ENCODE measurements around the gene UQCC5. TPM values are rescaled to one million over a fixed set of nuclear protein-coding genes. Genes with fewer than 3 reads are reported as not detected.

Gene UQCC5
- total and polyA plus RNA-seq, 2 donors (not counting 3 experiments of a cell fraction or from before 2014, with no cell fraction given) = 9.9 to 22.6 TPM

- Histone ChIP-seq H3K79me2 (ENCODE audit: control insufficient read depth, insufficient read depth, low read length) (no peaks in the 10 kb centered on the region), H3K27ac (ENCODE audit: insufficient read depth, low read depth, low read length) (no peak overlapping the region), H3K4me3 (replicated peaks in 1 of 3; ENCODE audit: insufficient read depth in 1 of 3, low read depth in 1 of 3, low read length in 3 of 3) (no peak overlapping the region), H3K9me1 (replicated peaks; ENCODE audit: control insufficient read depth, extremely low read depth, insufficient read depth, low read length) (no peaks in the 10 kb centered on the region), H3K9ac (replicated peaks; ENCODE audit: extremely low read depth, insufficient read depth, low read length) (no peak overlapping the region), H3K4me2 (ENCODE audit: insufficient read depth, low read length) (no peak overlapping the region), H2AFZ (ENCODE audit: low read depth, low read length) (no peak overlapping the region), H3K4me1 (ENCODE audit: control insufficient read depth, extremely low read depth, insufficient read depth, low read length) (no peaks in the 10 kb centered on the region), H3K9me3 (replicated peaks; ENCODE audit: control insufficient read depth, insufficient read depth, low read length) (no peaks in the 10 kb centered on the region), H3K27me3 (ENCODE audit: control insufficient read depth in 2 of 2, insufficient read depth in 2 of 2, low read length in 2 of 2) (no peaks in the 10 kb centered on the region), H3K36me3 (ENCODE audit: control insufficient read depth in 2 of 2, extremely low read depth in 1 of 2, insufficient read depth in 2 of 2, low read length in 2 of 2) (peaks cover 24 to 28% of the 10 kb centered on the region in 2 experiments), H4K20me1 (replicated peaks; ENCODE audit: control insufficient read depth, extremely low read depth, insufficient read depth, low read length) (no peaks in the 10 kb centered on the region)
- TF ChIP-seq FOS (IDR thresholded peaks at IDR 0.05; ENCODE audit: borderline replicate concordance, insufficient read depth, low read length) (no peak), JUN (IDR thresholded peaks at IDR 0.05; ENCODE audit: borderline replicate concordance, insufficient read depth, insufficient read length, low read depth) (no peak), POLR2AphosphoS5 (IDR thresholded peaks at IDR 0.05; ENCODE audit: insufficient read depth, low read depth, low read length) (no peak)
- dilution Hi-C loops (cut with MboI; ENCODE audit: extremely low pct_ligation_motif_present, low sequenced_read_pairs) = no loop called here
- intact Hi-C loops (cut with micrococcal nuclease) = no loop called here
- no TSS peak for BruUV-seq (replicated peaks)
- ChIA-PET CTCF (no interaction called here), POLR2A (interaction anchor here (0.6 kb wide), 1 partner anchor 112 kb away, joined by 5 read pairs; no protein-coding TSS in a partner anchor)
- no peak for FAIRE-seq
- no peak for DNase-seq (ENCODE audit: low read depth, low spot score)
Observed at GRCh38 chr3:52551118-52551517, 14.7 kb downstream of the UQCC5 start.

- FAIRE-seq = no peak
- H3K4me3 ChIP-seq (replicated peaks in 1 of 3; ENCODE audit: insufficient read depth in 1 of 3, low read depth in 1 of 3, low read length in 3 of 3) = no peak overlapping the region
- ChIA-PET CTCF (no interaction called here), POLR2A (interaction anchor here (0.6 kb wide), 1 partner anchor 58 kb away, joined by 8 read pairs; no protein-coding TSS in a partner anchor)
- peaks cover 2% of the 10 kb centered on the region for H3K79me2 ChIP-seq (ENCODE audit: control insufficient read depth, insufficient read depth, low read length)
- H3K9ac ChIP-seq (replicated peaks; ENCODE audit: extremely low read depth, insufficient read depth, low read length) = no peak overlapping the region
- no peak overlapping the region for H2AFZ ChIP-seq (ENCODE audit: low read depth, low read length)
- dilution Hi-C loops (cut with MboI; ENCODE audit: extremely low pct_ligation_motif_present, low sequenced_read_pairs) = no loop called here
- TF ChIP-seq MYC (IDR thresholded peaks at IDR 0.05; ENCODE audit: low read depth, low read length) (no peak), POLR2A (IDR thresholded peaks at IDR 0.05; ENCODE audit: low read depth, low read length) (no peak), POLR2AphosphoS5 (IDR thresholded peaks at IDR 0.05; ENCODE audit: insufficient read depth, low read depth, low read length) (no peak), GATA2 (IDR thresholded peaks at IDR 0.05; ENCODE audit: insufficient read depth, insufficient read length, low read depth, low read length) (no peak), CTCF (IDR thresholded peaks at IDR 0.05; ENCODE audit: extremely low read depth in 1 of 2, insufficient read depth in 1 of 2, low read depth in 1 of 2, low read length in 2 of 2) (no peak), EZH2 (IDR thresholded peaks at IDR 0.05; ENCODE audit: borderline replicate concordance, low read depth, low read length, severe bottlenecking) (no peak)
- TF ChIP-seq, protein P1, sequence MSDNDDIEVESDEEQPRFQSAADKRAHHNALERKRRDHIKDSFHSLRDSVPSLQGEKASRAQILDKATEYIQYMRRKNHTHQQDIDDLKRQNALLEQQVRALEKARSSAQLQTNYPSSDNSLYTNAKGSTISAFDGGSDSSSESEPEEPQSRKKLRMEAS (IDR thresholded peaks at IDR 0.05; ENCODE audit: insufficient read depth, insufficient read length) = no peak
- no peaks in the 10 kb centered on the region for H3K4me1 ChIP-seq (ENCODE audit: control insufficient read depth, extremely low read depth, insufficient read depth, low read length)
- H4K20me1 ChIP-seq (replicated peaks; ENCODE audit: control insufficient read depth, extremely low read depth, insufficient read depth, low read length) = no peaks in the 10 kb centered on the region
- DNase-seq (ENCODE audit: low read depth, low spot score) = no peak
- no peak overlapping the region for H3K4me2 ChIP-seq (ENCODE audit: insufficient read depth, low read length)
- H3K9me1 ChIP-seq (replicated peaks; ENCODE audit: control insufficient read depth, extremely low read depth, insufficient read depth, low read length) = no peaks in the 10 kb centered on the region
- intact Hi-C loops (cut with micrococcal nuclease) = no loop called here
- H3K27me3 ChIP-seq (ENCODE audit: control insufficient read depth in 2 of 2, insufficient read depth in 2 of 2, low read length in 2 of 2) = no peaks in the 10 kb centered on the region
- no peak overlapping the region for H3K27ac ChIP-seq (ENCODE audit: insufficient read depth, low read depth, low read length)
- H3K9me3 ChIP-seq (replicated peaks; ENCODE audit: control insufficient read depth, insufficient read depth, low read length) = no peaks in the 10 kb centered on the region
- peaks cover 25 to 28% of the 10 kb centered on the region in 2 experiments for H3K36me3 ChIP-seq (ENCODE audit: control insufficient read depth in 2 of 2, extremely low read depth in 1 of 2, insufficient read depth in 2 of 2, low read length in 2 of 2)
- BruUV-seq (replicated peaks) = no TSS peak
Observed at GRCh38 chr3:52552089-52552488, 15.7 kb downstream of the UQCC5 start.
